HepG2 (cell line): ENCODE measurements around the gene TMEM219. TPM values are rescaled to one million over a fixed set of nuclear protein-coding genes. Genes with fewer than 3 reads are reported as not detected.

ENCODE experiments used
- BHLHE40 ChIP-seq: IDR thresholded peaks from 2 replicates; pipeline ENCODE4 v1.6.1; 2011; ENCODE audit warnings: low read length, improper control_type of control experiment
- BRCA1 ChIP-seq: sonication (generic); formaldehyde crosslinking; IDR thresholded peaks from 2 replicates; pipeline ENCODE4 v1.4.0; 2020; ENCODE audit warnings: missing genetic modification reagents
- HNRNPLL ChIP-seq: fragments of 200-400 bp; formaldehyde crosslinking; IDR thresholded peaks from 2 replicates; pipeline ENCODE4 v1.6.1; 2017; ENCODE audit warnings: mild to moderate bottlenecking, low read depth, low read length; ENCODE audit not compliant: poor library complexity, severe bottlenecking
- KLF11 ChIP-seq: IDR thresholded peaks from 2 replicates; pipeline ENCODE4 v1.6.1; 2016; ENCODE audit warnings: missing compliant biosample characterization
- MTERF4 ChIP-seq: sonication (generic); formaldehyde crosslinking; IDR thresholded peaks from 2 replicates; pipeline ENCODE4 v1.8.0; 2023; ENCODE audit warnings: mild to moderate bottlenecking, missing genetic modification reagents
- PHB2 ChIP-seq: fragments of 450-650 bp; IDR thresholded peaks from 2 replicates; pipeline ENCODE4 v1.6.1; 2018; ENCODE audit not compliant: partially characterized antibody
- TSC22D2 ChIP-seq: sonication (generic); formaldehyde crosslinking; IDR thresholded peaks from 2 replicates; pipeline ENCODE4 v1.5.1; 2020; ENCODE audit warnings: missing genetic modification reagents, mild to moderate bottlenecking, borderline replicate concordance
- ZBTB40 ChIP-seq, 2 experiments: fragments of 450-650 bp in 1 of 2; sonication (generic) in 1 of 2; formaldehyde crosslinking in 1 of 2; IDR thresholded peaks; 2 replicates each; pipeline versions ENCODE4 v1.6.1 to v1.8.0; 2016 to 2022; ENCODE audit warnings: antibody characterized with exemption in 1 of 2, mild to moderate bottlenecking in 1 of 2, missing genetic modification reagents in 1 of 2
- ZMYM3 ChIP-seq: sonication (generic); formaldehyde crosslinking; IDR thresholded peaks from 2 replicates; pipeline ENCODE4 v1.5.1; 2020; ENCODE audit warnings: mild to moderate bottlenecking, missing genetic modification reagents
- ZNF121 ChIP-seq: sonication (generic); formaldehyde crosslinking; IDR thresholded peaks from 2 replicates; pipeline ENCODE4 v1.5.0; 2020; ENCODE audit warnings: mild to moderate bottlenecking, missing genetic modification reagents
- ZNF136 ChIP-seq: sonication (generic); formaldehyde crosslinking; IDR thresholded peaks from 2 replicates; pipeline ENCODE4 v1.8.1; 2022; ENCODE audit warnings: low read depth, mild to moderate bottlenecking, moderate library complexity, missing genetic modification reagents
- ZNF333 ChIP-seq: sonication (generic); formaldehyde crosslinking; IDR thresholded peaks from 2 replicates; pipeline ENCODE4 v1.4.0; 2020; ENCODE audit warnings: mild to moderate bottlenecking, missing genetic modification reagents, borderline replicate concordance
- ZNF543 ChIP-seq: sonication (generic); formaldehyde crosslinking; IDR thresholded peaks from 2 replicates; pipeline ENCODE4 v1.4.0; 2020; ENCODE audit warnings: mild to moderate bottlenecking, missing genetic modification reagents
- ZNF775 ChIP-seq: sonication (generic); formaldehyde crosslinking; IDR thresholded peaks from 2 replicates; pipeline ENCODE4 v1.4.0; 2020; ENCODE audit warnings: missing genetic modification reagents, mild to moderate bottlenecking, moderate library complexity, borderline replicate concordance
- polyA plus RNA-seq, 8 experiments: library from polyadenylated mRNA; depleted of rRNA in 3 of 8; stranded (reverse) in 7 of 8; unstranded in 1 of 8; fragments of >200 nt; fragmentation: Illumina TruSeq in 4 of 8; extraction: Trizol in 4 of 8; gene quantifications; 2 replicates each; pipeline versions ENCODE4 v1.2.1 to v1.2.3, GENCODE V29; 2011 to 2016; ENCODE audit warnings: low read depth in 4 of 8, missing spikeins in 1 of 8, mixed read lengths in 1 of 8; ENCODE audit not compliant: insufficient read depth in 1 of 8
- total RNA-seq, 5 experiments: library from RNA; depleted of rRNA; stranded (reverse); fragments of >200 nt; fragmentation: Illumina TruSeq; extraction: Trizol; gene quantifications; 2 replicates each; pipeline ENCODE4 v1.2.3, GENCODE V29; 2016; ENCODE audit warnings: low read depth in 1 of 5
- TF ChIP-seq, protein P1 (sequence below): IDR thresholded peaks from 2 replicates; pipeline ENCODE4 v1.6.1; 2016; ENCODE audit warnings: low read depth
- TF ChIP-seq, protein P2 (sequence below): sonication (generic); formaldehyde crosslinking; IDR thresholded peaks from 2 replicates; pipeline ENCODE4 v1.5.0; 2020; ENCODE audit warnings: mild to moderate bottlenecking, missing genetic modification reagents, moderate library complexity

Gene TMEM219
- total and polyA plus RNA-seq, 2 of the 13 experiments (the other 11 are each of a cell fraction or from before 2014, with no cell fraction given): 105 to 115 TPM

DNA sequence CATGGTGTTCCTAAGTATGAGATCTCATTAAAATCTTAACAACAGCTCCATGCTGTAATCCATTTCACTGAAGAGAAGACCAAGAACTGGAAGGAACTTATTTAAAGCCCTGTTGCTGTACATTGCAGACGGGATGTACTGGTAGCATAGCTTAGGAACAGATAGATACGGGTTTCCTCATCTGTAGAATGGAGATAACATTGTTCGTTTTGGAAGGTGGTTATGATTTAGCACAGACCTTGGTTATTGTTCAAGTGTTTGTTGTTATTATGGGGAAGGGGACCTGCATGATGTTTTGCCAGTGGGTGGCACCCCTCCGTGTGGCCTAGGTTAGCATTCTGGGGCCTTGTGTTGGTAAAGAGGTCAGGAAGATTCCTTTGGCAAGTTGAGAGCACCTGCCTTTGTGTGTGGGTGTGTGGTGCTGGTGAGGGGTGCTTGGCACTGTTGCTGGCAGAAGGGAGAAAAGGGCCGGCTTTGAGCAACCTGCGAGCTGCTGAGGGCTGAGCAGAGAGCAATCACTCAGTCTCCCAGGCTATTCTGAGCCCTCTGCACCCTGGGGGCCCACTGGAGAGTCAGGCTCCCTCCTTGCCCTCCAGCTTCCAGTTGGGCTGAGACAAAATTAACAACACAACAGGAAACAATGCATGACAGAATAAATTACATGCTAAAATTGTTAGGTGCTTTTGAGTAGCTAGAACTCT is 14.1 kb downstream of the TMEM219 start (continued):
- no peak for TF ChIP-seq ZBTB40 (IDR thresholded peaks at IDR 0.05)
- TF ChIP-seq ZBTB40 (CRISPR knock-in tag; IDR thresholded peaks at IDR 0.05): no peak
- no peak for TF ChIP-seq ZMYM3 (CRISPR knock-in tag)
- TF ChIP-seq BHLHE40: no peak
- TF ChIP-seq MTERF4 (CRISPR knock-in tag): 0 out of 2 replicates have a peak, but pooled peaks have one; percentile 36
- no peak for TF ChIP-seq ZNF121 (CRISPR knock-in tag)
- no peak for TF ChIP-seq TSC22D2
- no peak for TF ChIP-seq HNRNPLL
- TF ChIP-seq ZNF333: no peak
- no peak for TF ChIP-seq KLF11 (CRISPR knock-in tag)
- no peak for TF ChIP-seq ZNF136
- no peak for TF ChIP-seq ZNF775 (CRISPR knock-in tag)
- TF ChIP-seq ZNF543 (CRISPR knock-in tag): no peak
- no peak for TF ChIP-seq PHB2
- TF ChIP-seq, protein P1, sequence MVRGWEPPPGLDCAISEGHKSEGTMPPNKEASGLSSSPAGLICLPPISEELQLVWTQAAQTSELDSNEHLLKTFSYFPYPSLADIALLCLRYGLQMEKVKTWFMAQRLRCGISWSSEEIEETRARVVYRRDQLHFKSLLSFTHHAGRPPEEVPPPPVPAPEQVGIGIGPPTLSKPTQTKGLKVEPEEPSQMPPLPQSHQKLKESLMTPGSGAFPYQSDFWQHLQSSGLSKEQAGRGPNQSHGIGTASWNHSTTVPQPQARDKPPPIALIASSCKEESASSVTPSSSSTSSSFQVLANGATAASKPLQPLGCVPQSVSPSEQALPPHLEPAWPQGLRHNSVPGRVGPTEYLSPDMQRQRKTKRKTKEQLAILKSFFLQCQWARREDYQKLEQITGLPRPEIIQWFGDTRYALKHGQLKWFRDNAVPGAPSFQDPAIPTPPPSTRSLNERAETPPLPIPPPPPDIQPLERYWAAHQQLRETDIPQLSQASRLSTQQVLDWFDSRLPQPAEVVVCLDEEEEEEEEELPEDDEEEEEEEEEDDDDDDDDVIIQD (CRISPR knock-in tag): no peak
- TF ChIP-seq BRCA1: no peak
- TF ChIP-seq, protein P2, sequence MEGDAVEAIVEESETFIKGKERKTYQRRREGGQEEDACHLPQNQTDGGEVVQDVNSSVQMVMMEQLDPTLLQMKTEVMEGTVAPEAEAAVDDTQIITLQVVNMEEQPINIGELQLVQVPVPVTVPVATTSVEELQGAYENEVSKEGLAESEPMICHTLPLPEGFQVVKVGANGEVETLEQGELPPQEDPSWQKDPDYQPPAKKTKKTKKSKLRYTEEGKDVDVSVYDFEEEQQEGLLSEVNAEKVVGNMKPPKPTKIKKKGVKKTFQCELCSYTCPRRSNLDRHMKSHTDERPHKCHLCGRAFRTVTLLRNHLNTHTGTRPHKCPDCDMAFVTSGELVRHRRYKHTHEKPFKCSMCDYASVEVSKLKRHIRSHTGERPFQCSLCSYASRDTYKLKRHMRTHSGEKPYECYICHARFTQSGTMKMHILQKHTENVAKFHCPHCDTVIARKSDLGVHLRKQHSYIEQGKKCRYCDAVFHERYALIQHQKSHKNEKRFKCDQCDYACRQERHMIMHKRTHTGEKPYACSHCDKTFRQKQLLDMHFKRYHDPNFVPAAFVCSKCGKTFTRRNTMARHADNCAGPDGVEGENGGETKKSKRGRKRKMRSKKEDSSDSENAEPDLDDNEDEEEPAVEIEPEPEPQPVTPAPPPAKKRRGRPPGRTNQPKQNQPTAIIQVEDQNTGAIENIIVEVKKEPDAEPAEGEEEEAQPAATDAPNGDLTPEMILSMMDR: peak; percentile 24; the same call in 1 of the 2 replicates
